HG03565 (cell line): Measurements from ENCODE around the gene SOX12.
"Not testable (repeated sequence)": the region's sequence is repeated elsewhere in the genome, so short reads cannot be mapped to it uniquely, and the experiment has no call there.

Experiments used
- ATAC-seq: cut with Tn5 transposase; IDR thresholded peaks from one replicate; pipeline ENCODE4 v1.9.1; 2021; ENCODE audit warnings: mild to moderate bottlenecking, moderate library complexity; ENCODE audit not compliant: unreplicated experiment

The SOX12 gene

GRCh38 chr20:358891-359555 lies 33.7 kb downstream of the SOX12 start:
- ATAC-seq = no peak

GRCh38 chr20:361561-361960 lies 36.2 kb downstream of the SOX12 start:
- no peak for ATAC-seq

GRCh38 chr20:362271-363254 lies 37.2 kb downstream of the SOX12 start:
- ATAC-seq = no peak

GRCh38 chr20:363319-364078 lies 38.1 kb downstream of the SOX12 start:
- no peak for ATAC-seq

GRCh38 chr20:364905-365794 lies 39.8 kb downstream of the SOX12 start:
- ATAC-seq = no peak

- no peak for ATAC-seq
These were observed 40.8 kb downstream of the SOX12 start for GRCh38 chr20:366041-366718.

- ATAC-seq = no peak
These were observed 41.5 kb downstream of the SOX12 start for GRCh38 chr20:366719-367485.

- ATAC-seq = no peak
These were observed 42.1 kb downstream of the SOX12 start for GRCh38 chr20:367486-367887.

GRCh38 chr20:368915-369314 lies 43.6 kb downstream of the SOX12 start:
- ATAC-seq = no peak

- ATAC-seq = no peak
These were observed 44.8 kb downstream of the SOX12 start for GRCh38 chr20:370151-370600.

GRCh38 chr20:370977-371754 lies 45.8 kb downstream of the SOX12 start:
- ATAC-seq = no peak

- no peak for ATAC-seq
These were observed 46.6 kb downstream of the SOX12 start for GRCh38 chr20:371755-372542.

- ATAC-seq = not testable (repeated sequence)
These were observed 47.3 kb downstream of the SOX12 start for GRCh38 chr20:372543-373082.

- ATAC-seq = no peak
These were observed 48.0 kb downstream of the SOX12 start for GRCh38 chr20:373171-373890.

- ATAC-seq = no peak
These were observed 50.0 kb downstream of the SOX12 start for GRCh38 chr20:375265-375889.

- ATAC-seq = no peak
These were observed 50.7 kb downstream of the SOX12 start for GRCh38 chr20:376089-376488.
